Islet precursor cell (in vitro differentiated cells): Measurements from ENCODE around the gene GGT7.
"Not testable (repeated sequence)": the region's sequence is repeated elsewhere in the genome, so short reads cannot be mapped to it uniquely, and the experiment has no call there.

Source experiments
- DNase-seq: peaks from one replicate; pipeline ENCODE4 v3.0.0-alpha.2; 2018

GGT7 gene

GRCh38 chr20:34872622-34873224, at the start of gene GGT7:
Gene GGT7, minus strand, starts transcription at chr20:34872856. Its CDS starts 41 bp downstream, at chr20:34872815.
- DNase-seq: peak; percentile 92

GRCh38 chr20:34921436-34921835, 48.8 kb upstream of the GGT7 start:
- no peak for DNase-seq

GRCh38 chr20:34920055-34920454, 47.4 kb upstream of the GGT7 start:
- no peak for DNase-seq

GRCh38 chr20:34916774-34917354, 44.2 kb upstream of the GGT7 start:
- no peak for DNase-seq

GRCh38 chr20:34915749-34916455, 43.2 kb upstream of the GGT7 start:
- DNase-seq: no peak

- no peak for DNase-seq
Observed at GRCh38 chr20:34915131-34915530, 42.5 kb upstream of the GGT7 start.

- peak; percentile 78 for DNase-seq
Observed at GRCh38 chr20:34907616-34908469, 35.2 kb upstream of the GGT7 start.

- no peak for DNase-seq
Observed at GRCh38 chr20:34904202-34904621, 31.6 kb upstream of the GGT7 start.

- DNase-seq: not testable (repeated sequence)
Observed at GRCh38 chr20:34898731-34899130, 26.1 kb upstream of the GGT7 start.

- DNase-seq: not testable (repeated sequence)
Observed at GRCh38 chr20:34898129-34898528, 25.5 kb upstream of the GGT7 start.

- DNase-seq: no peak
Observed at GRCh38 chr20:34896086-34896621, 23.5 kb upstream of the GGT7 start.

- DNase-seq: no peak
Observed at GRCh38 chr20:34895465-34895864, 22.8 kb upstream of the GGT7 start.

- no peak for DNase-seq
Observed at GRCh38 chr20:34894723-34895122, 22.1 kb upstream of the GGT7 start.

GRCh38 chr20:34892671-34893070, 20.0 kb upstream of the GGT7 start:
- no peak for DNase-seq

- DNase-seq: no peak
Observed at GRCh38 chr20:34891166-34892062, 18.8 kb upstream of the GGT7 start.

- no peak for DNase-seq
Observed at GRCh38 chr20:34888468-34888867, 15.8 kb upstream of the GGT7 start.

- DNase-seq: no peak
Observed at GRCh38 chr20:34887023-34887422, 14.4 kb upstream of the GGT7 start.

- no peak for DNase-seq
Observed at GRCh38 chr20:34886122-34886521, 13.5 kb upstream of the GGT7 start.

- no peak for DNase-seq
Observed at GRCh38 chr20:34884260-34884659, 11.6 kb upstream of the GGT7 start.

- DNase-seq: no peak
Observed at GRCh38 chr20:34883809-34884208, 11.2 kb upstream of the GGT7 start.

GRCh38 chr20:34883087-34883688, 10.5 kb upstream of the GGT7 start:
- DNase-seq: no peak

- no peak for DNase-seq
Observed at GRCh38 chr20:34881689-34882088, 9.0 kb upstream of the GGT7 start.
